Stomach (tissue), 4 donors: ENCODE measurements around the gene FAM32A.

ENCODE experiments used
- CTCF ChIP-seq, 7 experiments: fragments of 450-650 bp in 4 of 7; fragments of 200-600 bp in 3 of 7; sonication (generic) in 3 of 7; IDR thresholded peaks; one replicate each; pipeline ENCODE4 v1.5.1; 2016 to 2019; ENCODE audit warnings: antibody characterized with exemption in 7 of 7, control low read depth in 2 of 7, mild to moderate bottlenecking in 1 of 7
- POLR2A ChIP-seq, 4 donors: fragments of 450-650 bp; IDR thresholded peaks; one replicate each; pipeline ENCODE4 v1.6.1; 2016; ENCODE audit warnings: antibody characterized with exemption in 4 of 4, control low read depth in 2 of 4, mild to moderate bottlenecking in 1 of 4, moderate library complexity in 1 of 4

- TF ChIP-seq CTCF (IDR thresholded peaks at IDR 0.05) (no peak), POLR2A (IDR thresholded peaks at IDR 0.05) (no peak)
Observed at GRCh38 chr19:16184665-16185122, 516 bp upstream of the FAM32A start.
